ENCODE results near the gene SLC1A6.
"Not testable (repeated sequence)": the region's sequence is repeated elsewhere in the genome, so short reads cannot be mapped to it uniquely, and the experiment has no call there.

SLC1A6 gene

GRCh38 chr19:14979476-14980255 lies at the start of gene SLC1A6:
TSS of gene SLC1A6 (minus strand) at chr19:14979864. CDS start at chr19:14972910, 6,954 bp downstream.
- DNase-seq, result no peak

- DNase-seq, result no peak
These were observed 48.8 kb upstream of the SLC1A6 start for GRCh38 chr19:15028490-15028889.

GRCh38 chr19:15025217-15025616 lies 45.6 kb upstream of the SLC1A6 start:
- DNase-seq, result no peak

GRCh38 chr19:15022752-15023151 lies 43.1 kb upstream of the SLC1A6 start:
- DNase-seq, result no peak

DNA sequence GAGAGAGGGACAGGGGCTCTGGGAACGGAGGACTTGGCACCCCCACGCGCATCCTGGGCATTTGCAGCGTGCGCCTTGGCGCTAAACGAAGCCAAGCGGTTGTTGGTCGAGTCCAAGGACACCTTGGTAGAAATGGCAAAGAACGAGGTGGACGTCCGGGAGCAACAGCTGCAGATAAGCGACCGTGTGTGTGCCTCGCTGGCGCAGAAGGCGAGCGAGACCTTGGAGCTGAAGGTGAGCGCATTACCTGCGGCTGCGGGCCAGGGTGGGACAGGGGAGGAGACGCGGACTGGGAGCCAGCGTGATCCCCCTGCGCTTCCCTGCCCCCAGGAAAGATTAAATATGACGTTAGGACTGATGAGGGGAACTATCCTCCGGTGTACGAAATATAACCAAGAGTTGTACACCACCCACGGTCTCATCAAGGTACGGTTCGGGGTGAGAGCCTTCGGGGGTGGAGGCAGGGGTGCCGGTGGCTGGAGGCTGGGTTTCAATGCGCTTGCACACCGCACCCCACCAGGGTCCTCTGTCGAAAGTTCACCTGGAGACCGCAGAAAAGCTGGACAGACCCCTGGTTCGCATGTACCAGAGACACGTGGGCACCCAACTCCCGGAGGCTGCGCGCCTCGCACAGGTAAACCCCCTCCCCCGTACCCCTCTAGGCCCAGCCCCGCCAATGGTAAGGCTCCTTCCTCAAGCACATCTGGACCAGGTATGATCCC lies 41.8 kb upstream of the SLC1A6 start:
- peak in 1 of 6 experiments; percentile 3 for DNase-seq

DNA sequence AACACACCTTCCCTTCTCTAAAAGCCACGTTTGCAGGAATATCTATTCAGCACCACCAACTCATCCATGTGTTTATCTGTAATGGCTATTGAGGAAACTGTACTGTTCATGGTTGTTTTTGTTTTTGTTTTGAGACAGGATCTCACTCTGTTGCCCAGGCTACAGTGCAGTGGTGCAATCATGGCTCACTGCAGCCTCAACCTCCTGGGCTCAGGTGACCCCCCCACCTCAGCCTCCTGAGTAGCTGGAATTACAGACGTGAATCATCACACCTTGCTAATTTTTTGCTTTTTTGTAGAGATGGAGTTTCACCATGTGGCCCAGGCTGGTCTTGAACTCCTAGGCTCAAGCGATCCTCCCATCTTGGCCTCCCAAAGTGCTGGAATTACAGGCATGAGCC lies 39.2 kb upstream of the SLC1A6 start:
- DNase-seq, result not testable (repeated sequence)

- DNase-seq, result no peak
These were observed 36.4 kb upstream of the SLC1A6 start for GRCh38 chr19:15015946-15016542.

GRCh38 chr19:15014579-15014978 lies 34.9 kb upstream of the SLC1A6 start:
- DNase-seq, result no peak

DNA sequence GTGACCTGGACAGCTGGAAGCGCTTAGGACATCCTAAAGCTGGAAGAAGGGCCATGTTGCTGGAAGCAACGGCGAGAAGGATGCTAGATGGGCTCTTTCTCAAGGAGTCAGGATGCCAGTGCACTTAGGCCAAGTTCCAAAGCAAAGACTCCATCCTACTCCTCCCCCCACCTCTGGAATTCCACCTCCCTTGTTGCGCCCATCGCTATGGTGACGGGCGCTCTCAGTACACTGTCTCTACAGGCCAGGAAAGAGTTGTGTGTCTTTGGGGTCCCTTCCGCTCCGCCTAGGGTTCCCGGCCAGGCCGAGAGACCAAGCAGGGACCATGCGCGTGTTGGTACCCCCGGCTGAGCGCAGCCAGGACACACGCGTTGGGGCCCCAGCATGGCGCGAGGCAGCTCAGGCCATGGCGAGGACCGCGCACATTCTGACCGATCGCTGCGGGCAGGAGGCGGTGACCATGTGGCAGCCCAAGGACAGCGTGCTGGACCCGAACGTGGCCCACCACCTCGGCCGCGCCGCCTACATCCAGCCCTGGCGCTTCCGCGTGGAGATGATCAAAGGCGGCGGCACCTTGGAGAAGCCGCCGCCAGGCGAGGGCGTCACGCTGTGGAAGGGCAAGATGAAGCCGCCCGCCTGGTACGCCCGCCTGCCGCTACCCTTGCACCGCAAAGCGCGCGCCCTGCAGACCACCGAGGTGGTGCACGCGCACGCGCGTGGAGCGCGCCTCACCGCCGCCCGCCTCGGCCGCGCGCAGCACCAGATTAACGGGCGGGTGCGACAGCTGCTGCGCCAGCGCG lies 31.0 kb upstream of the SLC1A6 start:
- no peak for DNase-seq

- no peak for DNase-seq
These were observed 28.6 kb upstream of the SLC1A6 start for GRCh38 chr19:15008308-15008707.

DNA sequence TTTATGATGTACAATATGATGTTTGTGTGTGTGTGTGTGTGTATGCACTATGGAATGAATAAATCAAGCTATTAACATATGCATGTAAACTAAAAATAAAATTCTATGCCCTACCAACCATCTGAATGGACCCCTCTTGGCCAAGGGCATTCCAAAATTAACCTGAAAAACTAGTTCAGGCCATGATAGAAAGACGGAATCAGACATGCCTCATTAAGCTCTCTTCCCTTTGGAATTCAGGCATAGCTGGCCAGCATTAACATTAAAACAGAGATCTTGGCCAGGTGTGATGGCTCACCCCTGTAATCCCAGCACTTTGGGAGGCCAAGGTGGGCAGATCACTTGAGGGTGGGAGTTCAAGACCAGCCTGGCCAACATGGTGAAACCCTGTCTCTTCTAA lies 18.3 kb upstream of the SLC1A6 start:
- no peak for DNase-seq

DNA sequence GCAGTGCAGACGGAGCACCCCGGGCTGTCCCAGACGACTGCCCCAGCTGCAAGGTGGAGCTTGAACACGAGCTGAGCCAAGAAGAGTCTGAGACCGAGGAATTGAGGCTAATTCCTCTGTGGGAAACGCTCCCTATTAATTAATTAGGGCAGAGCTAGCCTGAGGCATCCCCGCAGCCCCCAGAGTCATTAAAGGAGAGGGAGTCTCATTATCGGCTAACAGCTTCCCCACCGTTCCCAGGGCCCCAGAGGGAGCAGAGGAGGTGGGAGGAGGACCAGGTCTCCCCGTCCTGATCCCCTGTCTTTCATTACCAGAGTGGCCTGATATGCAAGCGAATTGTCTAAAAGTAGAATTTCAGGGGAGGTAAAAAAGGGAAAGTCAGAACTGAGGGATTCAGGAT lies 13.1 kb upstream of the SLC1A6 start:
- no peak for DNase-seq

DNA sequence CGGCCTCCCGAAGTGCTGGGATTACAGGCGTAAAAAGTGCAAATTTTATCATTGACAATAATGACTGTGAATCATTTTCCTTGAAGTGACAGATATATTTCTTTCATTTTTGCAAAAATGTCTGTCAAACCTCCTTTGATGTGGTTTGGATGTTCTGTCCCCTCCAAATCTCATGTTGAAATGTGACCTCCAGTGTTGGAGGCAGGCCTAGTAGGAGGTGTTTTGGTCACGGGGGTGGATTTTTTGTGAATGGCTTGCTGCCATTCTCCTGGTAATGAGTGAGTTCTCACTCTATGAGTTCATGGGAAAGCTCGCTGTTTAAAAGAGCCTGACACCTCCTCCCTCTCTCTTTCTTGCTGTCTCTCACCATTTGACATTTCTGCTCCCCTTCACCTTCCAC lies 5.5 kb upstream of the SLC1A6 start:
- DNase-seq, result no peak

DNA sequence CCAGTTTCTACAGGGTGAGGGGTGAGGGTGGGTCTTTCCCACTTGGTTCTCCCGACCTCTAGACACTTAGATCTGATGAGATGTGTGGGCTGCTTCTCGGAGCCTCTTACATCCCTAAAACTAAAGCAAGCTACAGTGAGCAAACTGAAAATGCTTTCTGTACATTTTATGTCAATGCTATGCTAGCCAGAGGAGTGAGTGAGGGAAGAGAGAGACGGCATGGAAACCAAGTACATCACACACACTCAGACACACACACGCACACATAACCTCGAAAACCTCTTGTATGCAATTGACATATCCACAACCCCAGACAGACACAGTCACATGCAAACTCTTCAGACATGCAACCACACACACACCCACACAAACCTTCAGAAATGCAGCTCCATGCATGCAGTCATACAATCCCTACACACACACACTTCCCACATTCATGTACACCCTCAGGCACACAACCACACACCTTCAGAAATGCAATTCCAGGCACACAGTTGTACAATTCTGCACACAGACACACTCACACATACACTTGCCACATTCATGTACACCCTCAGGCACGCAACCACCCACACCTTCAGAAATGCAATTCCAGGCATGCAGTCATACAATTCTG lies 1.4 kb downstream of the SLC1A6 start:
- no peak for DNase-seq

- DNase-seq, result no peak
These were observed 2.5 kb downstream of the SLC1A6 start for GRCh38 chr19:14977128-14977527.

DNA sequence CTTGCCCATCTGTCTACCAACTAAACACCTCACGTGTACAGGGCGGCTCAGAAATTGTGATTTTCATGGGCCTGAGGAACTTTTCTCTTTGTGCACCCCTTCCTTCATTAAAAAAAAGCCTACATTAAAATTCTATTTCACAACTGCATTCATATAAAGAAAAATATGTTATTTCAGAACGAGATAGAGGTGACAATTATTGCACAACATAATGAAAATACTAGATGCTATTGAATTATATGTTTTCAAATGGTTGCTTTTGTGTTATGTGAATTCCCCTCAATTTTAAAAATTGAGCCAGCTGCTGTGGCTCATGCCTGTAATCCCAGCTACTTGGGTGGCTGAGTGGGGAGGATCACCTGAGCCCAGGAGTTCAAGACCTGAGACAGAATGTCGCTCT lies 5.2 kb downstream of the SLC1A6 start:
- no peak for DNase-seq

DNA sequence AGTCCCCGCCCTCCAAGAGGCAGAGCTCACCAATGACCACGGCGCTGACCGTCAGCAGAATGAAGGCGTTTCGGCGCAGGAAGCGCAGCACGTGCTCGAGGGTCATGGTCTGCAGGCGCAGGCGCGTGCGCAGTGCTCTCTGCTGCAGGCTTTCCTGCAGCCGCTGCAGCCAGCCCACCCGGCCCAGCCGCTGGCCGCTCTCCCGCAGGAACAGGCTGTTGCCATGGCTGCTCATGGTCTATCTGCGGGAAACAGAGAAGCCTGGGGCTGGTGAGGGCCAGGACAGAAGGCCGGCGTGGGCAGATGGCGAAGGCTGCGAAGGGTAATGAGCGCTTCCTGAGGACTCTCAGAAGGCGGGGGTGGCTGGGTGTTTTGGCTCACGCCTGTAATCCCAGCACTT lies 7.0 kb downstream of the SLC1A6 start:
- no peak for DNase-seq

DNA sequence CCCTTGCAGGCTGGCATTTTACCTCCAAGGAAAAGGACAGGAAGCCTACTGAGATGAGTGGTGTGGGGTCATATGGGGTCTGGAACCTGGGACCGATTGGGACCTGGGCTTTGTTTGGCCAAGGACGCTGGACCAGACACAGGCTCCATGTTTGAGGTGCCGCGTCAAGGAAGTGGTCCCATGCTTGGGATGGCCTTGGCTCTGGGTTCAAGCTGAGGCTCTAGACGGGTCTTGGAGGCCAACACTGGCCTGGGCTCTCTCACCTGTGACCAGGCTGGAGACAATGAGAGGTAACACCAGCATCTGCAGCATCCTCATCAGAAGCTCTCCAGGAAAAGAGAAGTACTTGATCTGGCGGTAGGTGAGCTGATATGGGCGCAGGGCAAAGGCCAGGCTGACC lies 8.2 kb downstream of the SLC1A6 start:
- DNase-seq, result no peak

DNA sequence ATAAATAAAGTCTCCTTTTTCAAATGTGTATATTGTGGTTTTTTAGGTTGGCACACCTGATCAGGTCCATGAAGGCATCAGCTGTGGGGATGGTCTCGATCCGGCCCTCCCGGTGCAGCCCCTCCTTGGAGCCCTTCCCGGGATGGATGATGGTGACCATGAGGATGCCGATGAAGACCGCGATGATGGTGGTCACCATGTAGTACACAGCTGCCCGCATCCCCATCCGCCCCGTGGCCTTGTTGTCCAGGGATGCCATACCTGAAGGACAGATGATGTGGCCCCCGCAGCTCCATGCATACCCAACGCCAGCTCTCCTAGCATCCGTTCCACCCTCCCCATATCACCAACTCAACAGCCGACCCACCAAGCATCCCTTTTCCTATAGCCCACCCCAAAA lies 11.4 kb downstream of the SLC1A6 start:
- DNase-seq, result no peak

- no peak for DNase-seq
These were observed 17.5 kb downstream of the SLC1A6 start for GRCh38 chr19:14961956-14962685.

- no peak for DNase-seq
These were observed 20.4 kb downstream of the SLC1A6 start for GRCh38 chr19:14959263-14959662.

GRCh38 chr19:14957464-14957863 lies 22.2 kb downstream of the SLC1A6 start:
- no peak for DNase-seq
